HEK293 (cell line): ENCODE data around the gene RBM39.
"Not testable (repeated sequence)": the region's sequence is repeated elsewhere in the genome, so short reads cannot be mapped to it uniquely, and the experiment has no call there.

Experiments
- CTCF ChIA-PET: fragments of 350-600 bp; formaldehyde crosslinking; extraction: SDS; loops from one replicate; lab custom pipeline; 2021; ENCODE audit warnings: antibody characterized with exemption; lab: Yijun Ruan, JAX
- POLR2A ChIA-PET: fragments of 300-600 bp; formaldehyde crosslinking; extraction: SDS; loops from one replicate; lab custom pipeline; 2020; ENCODE audit warnings: antibody characterized with exemption, inconsistent platforms; lab: Yijun Ruan, JAX
- H3K27ac ChIP-seq: fragments of 200-500 bp; sonication (Bioruptor generic); 2 replicates; pipeline ENCODE4 v1.5.1; 2014; ENCODE audit warnings: low read depth, low read length, control low read depth, inconsistent platforms; ENCODE audit errors: extremely low read depth
- H3K36me3 ChIP-seq, 2 experiments: fragments of 200-500 bp in 1 of 2; sonication (Bioruptor generic) in 1 of 2; 1 replicate in 1 of 2; 2 replicates in 1 of 2; pipeline ENCODE4 v1.5.1; 2014 to 2017; ENCODE audit warnings: inconsistent platforms in 2 of 2, low read length in 2 of 2; ENCODE audit not compliant: control insufficient read depth in 2 of 2, insufficient read depth in 1 of 2
- H3K4me1 ChIP-seq: fragments of 200-500 bp; sonication (Bioruptor generic); 2 replicates; pipeline ENCODE4 v1.5.1; 2014; ENCODE audit warnings: mild to moderate bottlenecking, low read length, inconsistent platforms; ENCODE audit not compliant: control insufficient read depth, insufficient read depth
- H3K4me3 ChIP-seq: 2 replicates; pipeline ENCODE4 v1.5.1; 2011; ENCODE audit warnings: low read depth, mild to moderate bottlenecking, control low read depth, low read length, moderate library complexity
- H3K9me3 ChIP-seq: fragments of 200-500 bp; sonication (Bioruptor generic); 2 replicates; pipeline ENCODE4 v1.5.1; 2014; ENCODE audit warnings: low read depth, low read length, inconsistent platforms; ENCODE audit not compliant: control insufficient read depth, insufficient read depth
- KLF7 ChIP-seq: fragments of 450-650 bp; formaldehyde crosslinking; IDR thresholded peaks from 2 replicates; pipeline ENCODE4 v1.5.1; 2016; ENCODE audit warnings: missing biosample characterization, missing genetic modification characterization, borderline replicate concordance
- SCRT1 ChIP-seq: fragments of 450-650 bp; formaldehyde crosslinking; IDR thresholded peaks from 2 replicates; pipeline ENCODE4 v1.5.1; 2016; ENCODE audit warnings: missing biosample characterization, missing genetic modification characterization, borderline replicate concordance
- SCRT2 ChIP-seq: fragments of 450-650 bp; formaldehyde crosslinking; IDR thresholded peaks from 2 replicates; pipeline ENCODE4 v1.5.1; 2016; ENCODE audit warnings: missing biosample characterization, missing genetic modification characterization
- WT1 ChIP-seq: fragments of 450-650 bp; formaldehyde crosslinking; IDR thresholded peaks from 2 replicates; pipeline ENCODE4 v1.5.1; 2016; ENCODE audit warnings: missing biosample characterization, missing genetic modification characterization
- YY1 ChIP-seq: fragments of 450-650 bp; formaldehyde crosslinking; IDR thresholded peaks from 2 replicates; pipeline ENCODE4 v1.5.1; 2018; ENCODE audit warnings: missing biosample characterization, missing genetic modification characterization
- ZBTB20 ChIP-seq: fragments of 450-650 bp; formaldehyde crosslinking; IDR thresholded peaks from 2 replicates; pipeline ENCODE4 v1.5.1; 2016; ENCODE audit warnings: missing biosample characterization, missing genetic modification characterization
- ZFP37 ChIP-seq: fragments of 450-650 bp; formaldehyde crosslinking; IDR thresholded peaks from 2 replicates; pipeline ENCODE4 v1.5.1; 2016; ENCODE audit warnings: missing biosample characterization, missing genetic modification characterization
- ZNF10 ChIP-seq: fragments of 450-650 bp; formaldehyde crosslinking; IDR thresholded peaks from 2 replicates; pipeline ENCODE4 v1.5.1; 2017; ENCODE audit warnings: missing biosample characterization, missing genetic modification characterization
- ZNF138 ChIP-seq: fragments of 450-650 bp; formaldehyde crosslinking; IDR thresholded peaks from 2 replicates; pipeline ENCODE4 v1.5.1; 2016; ENCODE audit warnings: missing biosample characterization, missing genetic modification characterization, borderline replicate concordance
- ZNF155 ChIP-seq: fragments of 450-650 bp; formaldehyde crosslinking; IDR thresholded peaks from 2 replicates; pipeline ENCODE4 v1.5.1; 2016; ENCODE audit warnings: missing biosample characterization, missing genetic modification characterization
- ZNF157 ChIP-seq: fragments of 450-650 bp; formaldehyde crosslinking; IDR thresholded peaks from 2 replicates; pipeline ENCODE4 v1.5.1; 2016; ENCODE audit warnings: missing biosample characterization, missing genetic modification characterization
- ZNF26 ChIP-seq: fragments of 450-650 bp; formaldehyde crosslinking; IDR thresholded peaks from 2 replicates; pipeline ENCODE4 v1.5.1; 2016; ENCODE audit warnings: missing biosample characterization, missing genetic modification characterization
- ZNF596 ChIP-seq: fragments of 450-650 bp; IDR thresholded peaks from 2 replicates; pipeline ENCODE4 v1.5.0; 2018; ENCODE audit warnings: missing biosample characterization, mild to moderate bottlenecking, missing genetic modification characterization, moderate library complexity
- ZNF600 ChIP-seq: fragments of 450-650 bp; formaldehyde crosslinking; IDR thresholded peaks from 2 replicates; pipeline ENCODE4 v1.5.1; 2016; ENCODE audit warnings: missing biosample characterization, missing genetic modification characterization
- ZSCAN4 ChIP-seq: fragments of 450-650 bp; formaldehyde crosslinking; IDR thresholded peaks from 2 replicates; pipeline ENCODE4 v1.5.1; 2017; ENCODE audit warnings: missing biosample characterization, missing genetic modification characterization
- TF ChIP-seq, protein P1 (sequence below): fragments of 450-650 bp; formaldehyde crosslinking; IDR thresholded peaks from 2 replicates; pipeline ENCODE4 v1.5.1; 2016; ENCODE audit warnings: missing biosample characterization, missing genetic modification characterization

Gene RBM39

GRCh38 chr20:35726842-35727711 is 15.0 kb downstream of the RBM39 start:
- TF ChIP-seq, protein P1, sequence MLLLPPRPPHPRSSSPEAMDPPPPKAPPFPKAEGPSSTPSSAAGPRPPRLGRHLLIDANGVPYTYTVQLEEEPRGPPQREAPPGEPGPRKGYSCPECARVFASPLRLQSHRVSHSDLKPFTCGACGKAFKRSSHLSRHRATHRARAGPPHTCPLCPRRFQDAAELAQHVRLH (tag by site-specific recombination) = no peak
- no peak for TF ChIP-seq ZBTB20 (tag by site-specific recombination)
- TF ChIP-seq WT1 (tag by site-specific recombination) = no peak
- TF ChIP-seq ZNF157 = no peak
- TF ChIP-seq ZNF596 = no peak
- no peak for TF ChIP-seq ZSCAN4 (tag by site-specific recombination)
- TF ChIP-seq ZNF26 (tag by site-specific recombination) = no peak
- TF ChIP-seq, all 188 proteins: peak for 0
- ChIA-PET CTCF (no interaction called here), POLR2A (interaction anchor here (0.7 to 2.3 kb wide), 5 partner anchors 13 to 115 kb away, joined by 3 to 21 read pairs (median 4); partner anchors contain the start of gene RBM39)
- H3K4me1 ChIP-seq = no peaks in the 10 kb centered on the region
- H3K9me3 ChIP-seq = no peaks in the 10 kb centered on the region
- H3K36me3 ChIP-seq = peaks cover 82 to 98% of the 10 kb centered on the region in 2 experiments
- H3K27ac ChIP-seq = no peak overlapping the region
- H3K4me3 ChIP-seq = no peak overlapping the region

- peaks cover 93 to 98% of the 10 kb centered on the region in 2 experiments for H3K36me3 ChIP-seq
- H3K9me3 ChIP-seq = no peaks in the 10 kb centered on the region
- no peaks in the 10 kb centered on the region for H3K4me1 ChIP-seq
- POLR2A ChIA-PET = interaction anchor here (0.6 to 1.0 kb wide), 4 partner anchors 7 to 160 kb away, joined by 3 to 8 read pairs (median 3); partner anchors contain the start of genes NFS1 and ROMO1
- H3K27ac ChIP-seq = no peak overlapping the region
- CTCF ChIA-PET = interaction anchor here (1.3 kb wide), 1 partner anchor 261 kb away, joined by 5 read pairs; no protein-coding TSS in a partner anchor
- no peak for TF ChIP-seq ZFP37 (tag by site-specific recombination)
- peak; percentile 56 for TF ChIP-seq SCRT2 (tag by site-specific recombination)
- no peak for TF ChIP-seq YY1 (tag by site-specific recombination)
- TF ChIP-seq KLF7 (tag by site-specific recombination) = no peak
- TF ChIP-seq ZNF600 (tag by site-specific recombination) = 0 out of 2 replicates have a peak, but pooled peaks have one; percentile 28
- no peak for TF ChIP-seq ZNF155
- no peak for TF ChIP-seq ZNF10 (tag by site-specific recombination)
- 0 out of 2 replicates have a peak, but pooled peaks have one; percentile 21 for TF ChIP-seq SCRT1 (tag by site-specific recombination)
- no peak for TF ChIP-seq ZNF138 (tag by site-specific recombination)
- H3K4me3 ChIP-seq = no peak overlapping the region
Observed at GRCh38 chr20:35724321-35725230, 17.5 kb downstream of the RBM39 start.

GRCh38 chr20:35723652-35724320 is 18.3 kb downstream of the RBM39 start:
- POLR2A ChIA-PET = interaction anchor here (1.0 kb wide), 1 partner anchor 160 kb away, joined by 3 read pairs; no protein-coding TSS in a partner anchor
- not testable (repeated sequence) for H3K27ac ChIP-seq, H3K4me3 ChIP-seq, H3K4me1 ChIP-seq, H3K9me3 ChIP-seq
- CTCF ChIA-PET = interaction anchor here (1.3 kb wide), 1 partner anchor 260 kb away, joined by 5 read pairs; no protein-coding TSS in a partner anchor
- H3K36me3 ChIP-seq = peaks cover 93 to 98% of the 10 kb centered on the region in 2 experiments
